DOHH2 (cell line): ENCODE data around the gene CHD9NB.

Experiments
- EZH2phosphoT487 ChIP-seq: fragments of 200-600 bp; sonication (generic); IDR thresholded peaks from 2 replicates; pipeline ENCODE4 v1.6.1; 2017; ENCODE audit warnings: borderline replicate concordance, mild to moderate bottlenecking, antibody characterized with exemption, low read length, moderate library complexity, mixed read lengths
- TF ChIP-seq, protein P1 (sequence below): fragments of 200-600 bp; sonication (generic); IDR thresholded peaks from one replicate; pipeline ENCODE4 v1.5.1; 2014; ENCODE audit warnings: antibody characterized with exemption, mild to moderate bottlenecking, low read depth, low read length; ENCODE audit not compliant: poor library complexity, severe bottlenecking

DNA sequence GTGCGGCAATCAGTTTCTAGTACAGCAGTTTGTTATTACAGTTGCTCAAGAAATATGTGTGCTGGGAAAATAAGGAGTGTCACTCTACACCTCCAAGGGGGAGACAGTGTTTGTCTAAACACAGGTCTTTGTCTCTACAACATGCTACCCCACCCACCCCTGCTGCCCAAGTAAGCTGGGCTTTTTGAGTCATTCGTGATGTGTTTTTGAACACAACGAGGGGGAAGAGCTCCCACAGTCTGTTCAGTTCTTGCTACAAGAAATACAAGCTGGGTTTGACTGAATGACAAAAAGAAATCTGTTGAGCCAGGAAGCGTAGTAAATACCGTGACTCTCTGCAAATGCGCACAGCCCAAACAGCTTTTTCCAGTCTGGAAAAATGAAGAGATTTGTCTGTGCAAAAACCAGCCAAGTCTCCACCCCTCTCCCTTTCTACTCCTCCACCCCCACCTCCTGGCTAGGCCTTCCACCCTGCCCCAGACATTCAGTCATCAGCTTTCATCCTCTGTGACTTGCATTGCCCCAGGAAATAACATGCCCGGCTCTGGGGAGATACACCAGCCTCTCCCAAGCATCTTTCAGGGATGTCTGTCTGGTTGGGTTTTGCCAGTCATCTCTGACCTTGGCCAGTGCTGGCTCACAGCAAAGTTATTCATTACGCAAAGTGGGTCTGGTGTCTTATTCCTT, 27.8 kb upstream of the CHD9NB start:
- TF ChIP-seq, protein P1, sequence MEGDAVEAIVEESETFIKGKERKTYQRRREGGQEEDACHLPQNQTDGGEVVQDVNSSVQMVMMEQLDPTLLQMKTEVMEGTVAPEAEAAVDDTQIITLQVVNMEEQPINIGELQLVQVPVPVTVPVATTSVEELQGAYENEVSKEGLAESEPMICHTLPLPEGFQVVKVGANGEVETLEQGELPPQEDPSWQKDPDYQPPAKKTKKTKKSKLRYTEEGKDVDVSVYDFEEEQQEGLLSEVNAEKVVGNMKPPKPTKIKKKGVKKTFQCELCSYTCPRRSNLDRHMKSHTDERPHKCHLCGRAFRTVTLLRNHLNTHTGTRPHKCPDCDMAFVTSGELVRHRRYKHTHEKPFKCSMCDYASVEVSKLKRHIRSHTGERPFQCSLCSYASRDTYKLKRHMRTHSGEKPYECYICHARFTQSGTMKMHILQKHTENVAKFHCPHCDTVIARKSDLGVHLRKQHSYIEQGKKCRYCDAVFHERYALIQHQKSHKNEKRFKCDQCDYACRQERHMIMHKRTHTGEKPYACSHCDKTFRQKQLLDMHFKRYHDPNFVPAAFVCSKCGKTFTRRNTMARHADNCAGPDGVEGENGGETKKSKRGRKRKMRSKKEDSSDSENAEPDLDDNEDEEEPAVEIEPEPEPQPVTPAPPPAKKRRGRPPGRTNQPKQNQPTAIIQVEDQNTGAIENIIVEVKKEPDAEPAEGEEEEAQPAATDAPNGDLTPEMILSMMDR = no peak
- TF ChIP-seq EZH2phosphoT487 = no peak
